Mucosa of descending colon (tissue), 3 donors: ENCODE measurements around the gene PTPRM. TPM values are rescaled to one million over a fixed set of nuclear protein-coding genes. Genes with fewer than 3 reads are reported as not detected.
A peak's percentile ranks its signal among the peaks of the same experiment; 100 is the strongest.

Experiments
- ATAC-seq: fragments of 200-7000 bp; cut with Tn5 transposase; one replicate; pipeline ENCODE4 v1.9.1; 2020; ENCODE audit warnings: mild to moderate bottlenecking, moderate library complexity
- DNase-seq, 3 donors: peaks; one replicate each; pipeline ENCODE4 v3.0.0-alpha.2; 2020
- H3K36me3 ChIP-seq: fragments of 200-600 bp; one replicate; pipeline ENCODE4 v1.8.0; 2021; ENCODE audit warnings: low read depth, mild to moderate bottlenecking
- H3K4me1 ChIP-seq: fragments of 200-600 bp; one replicate; pipeline ENCODE4 v1.8.0; 2021; ENCODE audit warnings: low read depth, mild to moderate bottlenecking
- H3K4me3 ChIP-seq: fragments of 200-600 bp; one replicate; pipeline ENCODE4 v1.8.0; 2021; ENCODE audit warnings: mild to moderate bottlenecking
- H3K9me3 ChIP-seq: fragments of 200-600 bp; one replicate; pipeline ENCODE4 v1.8.0; 2021; ENCODE audit warnings: mild to moderate bottlenecking
- intact Hi-C, 2 donors: fragments of 100-400 bp; cut with DNase I in 1 of 2; cut with micrococcal nuclease in 1 of 2; formaldehyde crosslinking; loops; one replicate each; pipeline versions ENCODE4 v1.11.0 to v1.11.1; 2022; cut with DNase I, micrococcal nuclease
- total RNA-seq, 3 donors: library from RNA; stranded (reverse); fragmentation: NEBNext Ultra II Directional in 2 of 3; extraction: Animal tissue kit (Norgen Biotek cat#: 25700) in 2 of 3; gene quantifications; one replicate each; pipeline versions ENCODE4 v1.2.1 to v1.2.4, GENCODE V29; 2021 to 2023
- TF ChIP-seq, protein P1 (sequence below): fragments of 200-600 bp; IDR thresholded peaks from one replicate; pipeline ENCODE4 v1.8.0; 2022; ENCODE audit warnings: antibody characterized with exemption, mild to moderate bottlenecking
- donor health status: DM: no; HTN: no; CAD: no; lungs with moderate emphysema.
- donor health status: DM: no; HTN: no; CAD: no.
- donor health status: DM: no; HTN: yes; CAD: no.

The PTPRM gene
- total RNA-seq, 3 donors from 2014 or later = 15.3 to 41.1 (median 19.6) TPM

GRCh38 chr18:7727361-7728076 lies 160.4 kb downstream of the PTPRM start:
- H3K36me3 ChIP-seq = no peaks in the 10 kb centered on the region
- ATAC-seq (no peak), DNase-seq (no peak)
- intact Hi-C loops = no loop called here
- H3K4me1 ChIP-seq = no peaks in the 10 kb centered on the region
- H3K4me3 ChIP-seq = no peak overlapping the region
- TF ChIP-seq, protein P1, sequence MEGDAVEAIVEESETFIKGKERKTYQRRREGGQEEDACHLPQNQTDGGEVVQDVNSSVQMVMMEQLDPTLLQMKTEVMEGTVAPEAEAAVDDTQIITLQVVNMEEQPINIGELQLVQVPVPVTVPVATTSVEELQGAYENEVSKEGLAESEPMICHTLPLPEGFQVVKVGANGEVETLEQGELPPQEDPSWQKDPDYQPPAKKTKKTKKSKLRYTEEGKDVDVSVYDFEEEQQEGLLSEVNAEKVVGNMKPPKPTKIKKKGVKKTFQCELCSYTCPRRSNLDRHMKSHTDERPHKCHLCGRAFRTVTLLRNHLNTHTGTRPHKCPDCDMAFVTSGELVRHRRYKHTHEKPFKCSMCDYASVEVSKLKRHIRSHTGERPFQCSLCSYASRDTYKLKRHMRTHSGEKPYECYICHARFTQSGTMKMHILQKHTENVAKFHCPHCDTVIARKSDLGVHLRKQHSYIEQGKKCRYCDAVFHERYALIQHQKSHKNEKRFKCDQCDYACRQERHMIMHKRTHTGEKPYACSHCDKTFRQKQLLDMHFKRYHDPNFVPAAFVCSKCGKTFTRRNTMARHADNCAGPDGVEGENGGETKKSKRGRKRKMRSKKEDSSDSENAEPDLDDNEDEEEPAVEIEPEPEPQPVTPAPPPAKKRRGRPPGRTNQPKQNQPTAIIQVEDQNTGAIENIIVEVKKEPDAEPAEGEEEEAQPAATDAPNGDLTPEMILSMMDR = no peak
- H3K9me3 ChIP-seq = no peaks in the 10 kb centered on the region

- no peaks in the 10 kb centered on the region for H3K4me1 ChIP-seq
- DNase-seq = no peak
Observed at GRCh38 chr18:7728297-7728696, 161.2 kb downstream of the PTPRM start.

DNA sequence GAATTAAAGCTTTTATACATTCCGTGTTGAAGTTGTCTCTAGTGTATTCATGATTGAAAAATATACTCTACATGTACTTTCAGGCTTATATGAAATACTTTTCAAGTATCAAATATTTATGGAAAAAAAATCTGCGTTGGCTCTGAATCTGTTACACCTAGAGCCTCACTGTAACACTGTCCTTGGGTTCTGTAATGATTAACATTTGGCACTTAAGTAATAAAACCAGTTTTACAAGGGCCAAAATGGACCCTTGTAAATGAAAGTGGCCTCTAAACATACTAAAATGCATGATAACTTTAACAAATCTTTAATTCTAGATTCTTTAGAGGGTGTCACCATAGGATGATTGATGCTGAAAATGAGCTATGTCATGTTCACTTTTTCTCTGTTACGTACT lies 162.8 kb downstream of the PTPRM start:
- no peak overlapping the region for H3K4me3 ChIP-seq
- no peaks in the 10 kb centered on the region for H3K36me3 ChIP-seq
- DNase-seq = no peak
- peak; percentile 62 for ATAC-seq
- intact Hi-C loops = no loop called here
- H3K4me1 ChIP-seq = no peaks in the 10 kb centered on the region
- TF ChIP-seq, protein P1 = no peak
- H3K9me3 ChIP-seq = peaks cover 2% of the 10 kb centered on the region

More at GRCh38 chr18:7728297-7728696, 161.2 kb downstream of the PTPRM start:
- ATAC-seq = no peak
- Histone ChIP-seq H3K9me3 (peaks cover 2% of the 10 kb centered on the region), H3K4me3 (no peak overlapping the region), H3K36me3 (no peaks in the 10 kb centered on the region)
- TF ChIP-seq, protein P1 = no peak
- intact Hi-C loops = no loop called here

GRCh38 chr18:7730682-7731081 lies 163.6 kb downstream of the PTPRM start:
- Histone ChIP-seq H3K36me3 (no peaks in the 10 kb centered on the region), H3K4me1 (peaks cover 3% of the 10 kb centered on the region), H3K9me3 (peaks cover 2% of the 10 kb centered on the region), H3K4me3 (no peak overlapping the region)
- DNase-seq (no peak), ATAC-seq (no peak)
- intact Hi-C loops = no loop called here
- TF ChIP-seq, protein P1 = no peak

- peaks cover 2% of the 10 kb centered on the region for H3K9me3 ChIP-seq
- TF ChIP-seq, protein P1 = no peak
- no peak overlapping the region for H3K4me3 ChIP-seq
- DNase-seq (no peak), ATAC-seq (no peak)
- no peaks in the 10 kb centered on the region for H3K36me3 ChIP-seq
- H3K4me1 ChIP-seq = peaks cover 7% of the 10 kb centered on the region
- intact Hi-C loops = no loop called here
Observed at GRCh38 chr18:7733642-7734041, 166.5 kb downstream of the PTPRM start.

DNA sequence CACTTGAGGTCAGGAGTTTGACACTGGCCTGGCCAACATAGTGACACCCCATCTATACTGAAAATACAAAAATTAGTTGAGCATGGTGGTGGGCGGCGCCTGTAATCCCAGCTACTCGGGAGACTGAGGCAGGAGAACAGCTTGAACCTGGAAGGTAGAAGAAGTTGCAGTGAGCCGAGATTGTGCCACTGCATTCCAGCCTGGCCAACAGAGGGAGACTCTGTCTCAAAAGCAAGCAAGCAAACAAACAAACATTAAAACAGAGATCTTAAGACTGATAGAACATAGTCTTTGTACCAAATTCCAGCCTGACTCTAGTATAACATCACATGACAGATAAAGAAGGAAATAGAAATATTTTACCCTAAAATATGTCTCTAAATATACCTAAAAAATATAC lies 168.1 kb downstream of the PTPRM start:
- ATAC-seq (no peak), DNase-seq (no peak)
- TF ChIP-seq, protein P1 = no peak
- Histone ChIP-seq H3K4me3 (no peak overlapping the region), H3K9me3 (peaks cover 2% of the 10 kb centered on the region), H3K4me1 (peaks cover 7% of the 10 kb centered on the region), H3K36me3 (no peaks in the 10 kb centered on the region)
- intact Hi-C loops = no loop called here
